Measurements from ENCODE around the gene NPEPL1.
"Not testable (repeated sequence)": the region's sequence is repeated elsewhere in the genome, so short reads cannot be mapped to it uniquely, and the experiment has no call there.

Gene NPEPL1

GRCh38 chr20:58749098-58749769 is 56.6 kb downstream of the NPEPL1 start:
- Histone ChIP-seq H2AK5ac (ENCODE audit: low read depth, low read length) (no peak overlapping the region), H3K9ac (ENCODE audit: low read depth, low read length, poor library complexity) (no peak overlapping the region), H3K4me2 (ENCODE audit: insufficient read depth, low read length, poor library complexity, severe bottlenecking) (no peak overlapping the region), H3K79me1 (ENCODE audit: low read depth, low read length) (no peaks in the 10 kb centered on the region), H3K14ac (ENCODE audit: low read length) (no peak overlapping the region), H2BK12ac (ENCODE audit: low read length) (no peak overlapping the region), H4K8ac (ENCODE audit: low read depth, low read length) (no peak overlapping the region), H3K18ac (ENCODE audit: low read length) (no peak overlapping the region), H2BK120ac (ENCODE audit: low read depth, low read length) (no peak overlapping the region), H3K27me3 (ENCODE audit: control insufficient read depth in 3 of 3, insufficient read depth in 3 of 3, low read depth in 1 of 3, low read length in 3 of 3) (peaks cover 0 to 39% (median 6%) of the 10 kb centered on the region in 3 experiments), H3K4ac (ENCODE audit: low read length) (no peak overlapping the region), H2AFZ (ENCODE audit: low read length) (no peak overlapping the region), H3K23ac (ENCODE audit: low read depth, low read length, poor library complexity) (no peak overlapping the region), H3K27ac (replicated peaks; ENCODE audit: low read length) (no peak overlapping the region), H3K9me3 (replicated peaks in 1 of 2; ENCODE audit: control insufficient read depth in 2 of 2, insufficient read depth in 1 of 2, low read depth in 1 of 2, low read length in 2 of 2) (no peaks in the 10 kb centered on the region), H3K4me1 (ENCODE audit: control insufficient read depth in 2 of 2, insufficient read depth in 1 of 2, low read depth in 1 of 2, low read length in 2 of 2) (peaks cover 0 to 2% of the 10 kb centered on the region in 2 donors), H3K4me3 (ENCODE audit: low read length in 2 of 2) (no peak overlapping the region), H4K91ac (ENCODE audit: low read depth, low read length, poor library complexity) (no peak overlapping the region), H3K36me3 (replicated peaks in 1 of 2; ENCODE audit: control insufficient read depth in 2 of 2, insufficient read depth in 2 of 2, low read length in 2 of 2) (no peaks in the 10 kb centered on the region), H2BK15ac (ENCODE audit: low read length) (no peak overlapping the region), H2BK5ac (ENCODE audit: low read length) (no peak overlapping the region)
- WGBS, 2 donors (ENCODE audit: extremely low coverage in 2 of 2, insufficient read length in 2 of 2, insufficient replicate concordance in 1 of 2), result no CpG with 5 or more reads among the region's 11 CpGs
- DNase-seq (ENCODE audit: low spot score), result no peak

GRCh38 chr20:58749979-58750378 is 57.4 kb downstream of the NPEPL1 start:
- no peaks in the 10 kb centered on the region for H3K36me3 ChIP-seq (replicated peaks in 1 of 2; ENCODE audit: control insufficient read depth in 2 of 2, insufficient read depth in 2 of 2, low read length in 2 of 2)
- no peak overlapping the region for H2AK5ac ChIP-seq (ENCODE audit: low read depth, low read length)
- no peak overlapping the region for H2BK12ac ChIP-seq (ENCODE audit: low read length)
- no peaks in the 10 kb centered on the region for H3K79me1 ChIP-seq (ENCODE audit: low read depth, low read length)
- no peak for DNase-seq (ENCODE audit: low spot score)
- H3K4ac ChIP-seq (ENCODE audit: low read length), result no peak overlapping the region
- H3K27me3 ChIP-seq (ENCODE audit: control insufficient read depth in 3 of 3, insufficient read depth in 3 of 3, low read depth in 1 of 3, low read length in 3 of 3), result peaks cover 0 to 41% (median 6%) of the 10 kb centered on the region in 3 experiments
- H3K4me1 ChIP-seq (ENCODE audit: control insufficient read depth in 2 of 2, insufficient read depth in 1 of 2, low read depth in 1 of 2, low read length in 2 of 2), result peaks cover 0 to 2% of the 10 kb centered on the region in 2 donors
- H3K18ac ChIP-seq (ENCODE audit: low read length), result peak overlapping the region; percentile 11
- H3K23ac ChIP-seq (ENCODE audit: low read depth, low read length, poor library complexity), result no peak overlapping the region
- no peak overlapping the region for H2AFZ ChIP-seq (ENCODE audit: low read length)
- no peak overlapping the region for H3K14ac ChIP-seq (ENCODE audit: low read length)
- H3K9me3 ChIP-seq (replicated peaks in 1 of 2; ENCODE audit: control insufficient read depth in 2 of 2, insufficient read depth in 1 of 2, low read depth in 1 of 2, low read length in 2 of 2), result no peaks in the 10 kb centered on the region
- no peak overlapping the region for H3K27ac ChIP-seq (replicated peaks; ENCODE audit: low read length)
- no peak overlapping the region for H3K9ac ChIP-seq (ENCODE audit: low read depth, low read length, poor library complexity)
- no peak overlapping the region for H2BK5ac ChIP-seq (ENCODE audit: low read length)
- no peak overlapping the region for H3K4me2 ChIP-seq (ENCODE audit: insufficient read depth, low read length, poor library complexity, severe bottlenecking)
- WGBS, 2 donors (ENCODE audit: extremely low coverage in 2 of 2, insufficient read length in 2 of 2, insufficient replicate concordance in 1 of 2), result no CpG with 5 or more reads among the region's 5 CpGs
- no peak overlapping the region for H2BK15ac ChIP-seq (ENCODE audit: low read length)
- no peak overlapping the region for H2BK120ac ChIP-seq (ENCODE audit: low read depth, low read length)
- no peak overlapping the region for H3K4me3 ChIP-seq (ENCODE audit: low read length in 2 of 2)
- H4K8ac ChIP-seq (ENCODE audit: low read depth, low read length), result no peak overlapping the region
- H4K91ac ChIP-seq (ENCODE audit: low read depth, low read length, poor library complexity), result no peak overlapping the region

- not testable (repeated sequence) for H4K91ac ChIP-seq (ENCODE audit: low read depth, low read length, poor library complexity); H2BK120ac ChIP-seq (ENCODE audit: low read depth, low read length); H3K4me1 ChIP-seq (ENCODE audit: control insufficient read depth in 2 of 2, insufficient read depth in 1 of 2, low read depth in 1 of 2, low read length in 2 of 2); H3K36me3 ChIP-seq (replicated peaks in 1 of 2; ENCODE audit: control insufficient read depth in 2 of 2, insufficient read depth in 2 of 2, low read length in 2 of 2); H2BK5ac ChIP-seq (ENCODE audit: low read length); H3K79me1 ChIP-seq (ENCODE audit: low read depth, low read length); H2AFZ ChIP-seq (ENCODE audit: low read length); H3K18ac ChIP-seq (ENCODE audit: low read length); H3K9me3 ChIP-seq (replicated peaks in 1 of 2; ENCODE audit: control insufficient read depth in 2 of 2, insufficient read depth in 1 of 2, low read depth in 1 of 2, low read length in 2 of 2); H3K4me3 ChIP-seq (ENCODE audit: low read length in 2 of 2); H2BK12ac ChIP-seq (ENCODE audit: low read length); H3K4me2 ChIP-seq (ENCODE audit: insufficient read depth, low read length, poor library complexity, severe bottlenecking); H3K27ac ChIP-seq (replicated peaks; ENCODE audit: low read length); H2AK5ac ChIP-seq (ENCODE audit: low read depth, low read length); H4K8ac ChIP-seq (ENCODE audit: low read depth, low read length); H3K9ac ChIP-seq (ENCODE audit: low read depth, low read length, poor library complexity); H3K4ac ChIP-seq (ENCODE audit: low read length); DNase-seq (ENCODE audit: low spot score); H2BK15ac ChIP-seq (ENCODE audit: low read length); H3K23ac ChIP-seq (ENCODE audit: low read depth, low read length, poor library complexity); H3K14ac ChIP-seq (ENCODE audit: low read length)
- peaks cover 0 to 48% (median 8%) of the 10 kb centered on the region in 3 experiments for H3K27me3 ChIP-seq (ENCODE audit: control insufficient read depth in 3 of 3, insufficient read depth in 3 of 3, low read depth in 1 of 3, low read length in 3 of 3)
- WGBS, 2 donors (ENCODE audit: extremely low coverage in 2 of 2, insufficient read length in 2 of 2, insufficient replicate concordance in 1 of 2), result no CpG with 5 or more reads among the region's 2 CpGs
Measured at GRCh38 chr20:58750706-58751105, 58.1 kb downstream of the NPEPL1 start.

- Histone ChIP-seq H2AFZ (ENCODE audit: low read length) (no peak overlapping the region), H3K9me3 (replicated peaks in 1 of 2; ENCODE audit: control insufficient read depth in 2 of 2, insufficient read depth in 1 of 2, low read depth in 1 of 2, low read length in 2 of 2) (no peaks in the 10 kb centered on the region), H2BK15ac (ENCODE audit: low read length) (no peak overlapping the region), H3K4me3 (ENCODE audit: low read length in 2 of 2) (no peak overlapping the region), H3K9ac (ENCODE audit: low read depth, low read length, poor library complexity) (no peak overlapping the region), H3K4ac (ENCODE audit: low read length) (no peak overlapping the region), H4K91ac (ENCODE audit: low read depth, low read length, poor library complexity) (no peak overlapping the region), H2BK5ac (ENCODE audit: low read length) (no peak overlapping the region), H2BK120ac (ENCODE audit: low read depth, low read length) (no peak overlapping the region), H3K27me3 (ENCODE audit: control insufficient read depth in 3 of 3, insufficient read depth in 3 of 3, low read depth in 1 of 3, low read length in 3 of 3) (peaks cover 0 to 59% (median 10%) of the 10 kb centered on the region in 3 experiments), H2AK5ac (ENCODE audit: low read depth, low read length) (no peak overlapping the region), H3K4me1 (ENCODE audit: control insufficient read depth in 2 of 2, insufficient read depth in 1 of 2, low read depth in 1 of 2, low read length in 2 of 2) (peaks cover 0 to 2% of the 10 kb centered on the region in 2 donors), H4K8ac (ENCODE audit: low read depth, low read length) (no peak overlapping the region), H3K79me1 (ENCODE audit: low read depth, low read length) (no peaks in the 10 kb centered on the region), H3K36me3 (replicated peaks in 1 of 2; ENCODE audit: control insufficient read depth in 2 of 2, insufficient read depth in 2 of 2, low read length in 2 of 2) (no peaks in the 10 kb centered on the region), H3K18ac (ENCODE audit: low read length) (no peak overlapping the region), H2BK12ac (ENCODE audit: low read length) (no peak overlapping the region), H3K4me2 (ENCODE audit: insufficient read depth, low read length, poor library complexity, severe bottlenecking) (no peak overlapping the region), H3K27ac (replicated peaks; ENCODE audit: low read length) (no peak overlapping the region), H3K23ac (ENCODE audit: low read depth, low read length, poor library complexity) (no peak overlapping the region), H3K14ac (ENCODE audit: low read length) (no peak overlapping the region)
- DNase-seq (ENCODE audit: low spot score), result no peak
- WGBS, 2 donors (ENCODE audit: extremely low coverage in 2 of 2, insufficient read length in 2 of 2, insufficient replicate concordance in 1 of 2), result no CpG with 5 or more reads among the region's 10 CpGs
Measured at GRCh38 chr20:58751979-58752378, 59.4 kb downstream of the NPEPL1 start.

All from neuronal stem cell (in vitro differentiated cells).